ENCODE measurements around the gene RABGEF1.
"Not testable (repeated sequence)": the region's sequence is repeated elsewhere in the genome, so short reads cannot be mapped to it uniquely, and the experiment has no call there.

The RABGEF1 gene

GRCh38 chr7:66783887-66784595, 43.5 kb downstream of the RABGEF1 start:
- H3K27me3 ChIP-seq (ENCODE audit: insufficient read depth, low read length); H3K9ac ChIP-seq (ENCODE audit: low read depth, low read length); H3K4me3 ChIP-seq (ENCODE audit: low read length); H3K27ac ChIP-seq (ENCODE audit: low read length); H3K4me1 ChIP-seq (ENCODE audit: insufficient read depth, low read length); H3K9me3 ChIP-seq (ENCODE audit: insufficient read depth, low read depth, low read length): not testable (repeated sequence)
- peaks cover 62% of the 10 kb centered on the region for H3K36me3 ChIP-seq (ENCODE audit: insufficient read depth, low read depth, low read length)

DNA sequence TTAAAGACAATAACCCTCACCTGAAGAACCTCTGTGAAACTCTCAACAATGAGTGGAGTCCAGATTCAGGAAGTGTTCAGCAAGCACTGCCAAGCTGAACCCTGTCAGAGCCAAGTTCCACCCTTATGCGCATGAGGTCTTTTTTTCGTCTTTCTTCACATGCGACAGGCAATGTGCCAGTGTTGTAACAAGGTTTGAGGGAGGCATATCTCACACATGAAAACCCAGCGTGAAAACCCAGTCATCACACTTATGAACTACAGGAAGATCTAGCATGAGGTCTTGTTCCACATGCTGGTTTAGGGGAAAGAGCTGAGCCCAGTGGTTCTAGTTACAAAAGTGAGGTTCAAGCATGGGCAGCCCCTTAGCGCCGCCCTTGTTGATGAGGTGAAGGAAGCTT, 49.7 kb downstream of the RABGEF1 start:
- peaks cover 55% of the 10 kb centered on the region for H3K36me3 ChIP-seq (ENCODE audit: insufficient read depth, low read depth, low read length)
- H3K27me3 ChIP-seq (ENCODE audit: insufficient read depth, low read length): no peaks in the 10 kb centered on the region

GRCh38 chr7:66790725-66791124, 50.2 kb downstream of the RABGEF1 start:
- no peaks in the 10 kb centered on the region for H3K27me3 ChIP-seq (ENCODE audit: insufficient read depth, low read length)
- no peak overlapping the region for H3K4me3 ChIP-seq (ENCODE audit: low read length)
- H3K36me3 ChIP-seq (ENCODE audit: insufficient read depth, low read depth, low read length): peaks cover 58% of the 10 kb centered on the region
- H3K9me3 ChIP-seq (ENCODE audit: insufficient read depth, low read depth, low read length): no peaks in the 10 kb centered on the region
- no peak overlapping the region for H3K9ac ChIP-seq (ENCODE audit: low read depth, low read length)
- H3K27ac ChIP-seq (ENCODE audit: low read length): no peak overlapping the region
- H3K4me1 ChIP-seq (ENCODE audit: insufficient read depth, low read length): no peaks in the 10 kb centered on the region

More for the DNA sequence above, 49.7 kb downstream of the RABGEF1 start:
- Histone ChIP-seq H3K27ac (ENCODE audit: low read length) (no peak overlapping the region), H3K9ac (ENCODE audit: low read depth, low read length) (no peak overlapping the region), H3K4me3 (ENCODE audit: low read length) (no peak overlapping the region), H3K9me3 (ENCODE audit: insufficient read depth, low read depth, low read length) (no peaks in the 10 kb centered on the region), H3K4me1 (ENCODE audit: insufficient read depth, low read length) (no peaks in the 10 kb centered on the region)

DNA sequence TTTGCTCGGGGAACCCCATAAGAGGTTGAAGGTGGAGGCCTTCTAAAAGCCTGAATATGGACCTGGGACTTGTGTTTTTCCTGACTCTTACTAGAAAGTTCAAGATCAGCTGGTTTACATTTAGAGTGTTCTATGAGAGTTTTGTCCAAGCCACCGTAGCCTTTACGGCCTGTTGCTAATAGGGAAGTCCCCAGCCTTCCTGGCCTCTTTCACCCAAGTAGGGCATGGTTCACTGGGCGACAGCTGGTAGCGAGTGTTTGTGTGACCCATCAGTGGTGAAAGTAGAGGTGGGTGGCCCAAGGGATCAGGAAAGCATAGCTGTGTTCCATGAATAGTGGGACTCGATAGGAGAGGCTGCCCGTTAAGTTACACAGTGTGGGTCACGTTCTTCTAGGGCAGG, 60.1 kb downstream of the RABGEF1 start:
- H3K9me3 ChIP-seq (ENCODE audit: insufficient read depth, low read depth, low read length): no peaks in the 10 kb centered on the region
- no peak overlapping the region for H3K9ac ChIP-seq (ENCODE audit: low read depth, low read length)
- no peak overlapping the region for H3K27ac ChIP-seq (ENCODE audit: low read length)
- peaks cover 84% of the 10 kb centered on the region for H3K36me3 ChIP-seq (ENCODE audit: insufficient read depth, low read depth, low read length)
- no peaks in the 10 kb centered on the region for H3K4me1 ChIP-seq (ENCODE audit: insufficient read depth, low read length)
- H3K4me3 ChIP-seq (ENCODE audit: low read length): no peak overlapping the region
- no peaks in the 10 kb centered on the region for H3K27me3 ChIP-seq (ENCODE audit: insufficient read depth, low read length)

DNA sequence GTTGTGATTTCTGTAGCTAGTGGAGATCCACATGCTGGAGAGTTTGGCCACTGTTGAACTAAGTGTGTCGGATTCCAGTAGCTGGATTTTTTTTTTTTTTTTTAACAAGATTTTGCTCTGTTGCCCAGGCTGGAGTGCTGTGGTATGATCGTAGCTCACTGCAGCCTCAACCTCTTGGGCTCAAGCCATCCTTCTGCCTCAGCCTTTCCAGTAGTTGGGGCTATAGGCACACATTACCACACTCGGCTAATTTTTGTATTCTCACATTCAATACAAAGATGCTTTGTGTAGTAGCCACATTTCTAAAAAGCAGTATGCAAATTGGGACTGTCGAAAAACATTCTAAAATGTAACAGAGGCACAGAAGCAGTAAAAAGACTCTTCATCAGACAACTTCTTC, 63.5 kb downstream of the RABGEF1 start:
- Histone ChIP-seq H3K36me3 (ENCODE audit: insufficient read depth, low read depth, low read length) (peaks cover 81% of the 10 kb centered on the region), H3K9ac (ENCODE audit: low read depth, low read length) (no peak overlapping the region), H3K9me3 (ENCODE audit: insufficient read depth, low read depth, low read length) (no peaks in the 10 kb centered on the region), H3K27ac (ENCODE audit: low read length) (no peak overlapping the region), H3K27me3 (ENCODE audit: insufficient read depth, low read length) (no peaks in the 10 kb centered on the region), H3K4me3 (ENCODE audit: low read length) (no peak overlapping the region), H3K4me1 (ENCODE audit: insufficient read depth, low read length) (no peaks in the 10 kb centered on the region)

- H3K27ac ChIP-seq (ENCODE audit: low read length): no peak overlapping the region
- peaks cover 72% of the 10 kb centered on the region for H3K36me3 ChIP-seq (ENCODE audit: insufficient read depth, low read depth, low read length)
Measured at GRCh38 chr7:66807736-66808135, 67.2 kb downstream of the RABGEF1 start.

DNA sequence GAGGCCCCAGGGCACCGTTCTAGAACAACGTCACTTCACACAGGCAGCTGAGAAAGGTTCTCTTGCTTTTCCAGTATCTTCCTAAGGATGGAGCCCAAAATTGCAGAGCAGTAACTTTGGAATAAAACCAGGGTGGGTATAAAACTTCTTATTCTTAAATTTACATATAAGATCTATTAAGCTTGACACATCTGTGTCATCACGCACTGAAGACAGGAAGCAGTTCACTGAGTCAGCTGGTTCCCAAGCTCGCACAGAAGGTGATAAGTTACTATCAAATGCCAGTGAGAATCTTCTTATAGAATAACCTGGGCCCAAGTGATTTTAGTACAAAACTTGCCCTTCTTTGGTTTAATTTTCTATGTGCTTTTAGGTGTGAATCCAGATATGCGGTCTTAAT, 70.2 kb downstream of the RABGEF1 start:
- Histone ChIP-seq H3K4me3 (ENCODE audit: low read length) (no peak overlapping the region), H3K27ac (ENCODE audit: low read length) (no peak overlapping the region), H3K9ac (ENCODE audit: low read depth, low read length) (no peak overlapping the region), H3K4me1 (ENCODE audit: insufficient read depth, low read length) (no peaks in the 10 kb centered on the region), H3K9me3 (ENCODE audit: insufficient read depth, low read depth, low read length) (no peaks in the 10 kb centered on the region), H3K27me3 (ENCODE audit: insufficient read depth, low read length) (no peaks in the 10 kb centered on the region), H3K36me3 (ENCODE audit: insufficient read depth, low read depth, low read length) (peaks cover 55% of the 10 kb centered on the region)

More at GRCh38 chr7:66807736-66808135, 67.2 kb downstream of the RABGEF1 start:
- Histone ChIP-seq H3K27me3 (ENCODE audit: insufficient read depth, low read length) (no peaks in the 10 kb centered on the region), H3K9me3 (ENCODE audit: insufficient read depth, low read depth, low read length) (no peaks in the 10 kb centered on the region), H3K9ac (ENCODE audit: low read depth, low read length) (no peak overlapping the region), H3K4me1 (ENCODE audit: insufficient read depth, low read length) (no peaks in the 10 kb centered on the region), H3K4me3 (ENCODE audit: low read length) (no peak overlapping the region)

DNA sequence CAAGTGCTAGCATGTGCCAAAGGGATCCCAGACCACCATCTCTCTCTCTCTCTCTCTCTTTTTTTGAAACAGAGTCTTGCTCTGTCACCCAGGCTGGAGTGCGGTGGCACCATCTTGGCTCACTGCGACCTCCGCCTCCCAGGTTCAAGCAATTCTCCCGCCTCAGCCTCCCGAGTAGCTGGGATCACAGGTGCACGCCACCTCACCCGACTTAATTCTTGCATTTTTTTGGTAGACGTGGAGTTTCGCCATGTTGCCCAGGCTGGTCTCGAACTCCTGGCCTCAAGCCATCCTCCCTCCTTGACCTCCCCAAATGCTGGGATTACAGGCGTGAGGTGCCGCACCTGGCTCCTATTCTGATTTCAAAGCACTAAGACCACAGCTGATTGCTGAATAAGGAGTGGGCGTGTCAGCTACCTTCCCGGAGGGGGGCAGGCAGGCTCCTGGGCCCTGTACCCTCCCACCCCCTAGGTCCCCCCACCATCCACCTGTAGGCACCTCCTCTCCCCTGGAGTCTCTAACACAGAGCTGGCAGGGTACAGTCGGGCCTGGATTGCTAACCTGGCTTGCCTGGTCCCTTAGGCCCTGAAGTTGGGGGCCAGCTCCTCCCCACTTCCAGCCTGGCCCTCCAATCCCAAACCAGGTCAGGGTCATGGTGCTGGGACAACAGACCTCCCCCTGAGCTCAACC, 74.8 kb downstream of the RABGEF1 start:
- H3K4me1 ChIP-seq (ENCODE audit: insufficient read depth, low read length); H3K9ac ChIP-seq (ENCODE audit: low read depth, low read length); H3K27ac ChIP-seq (ENCODE audit: low read length); H3K9me3 ChIP-seq (ENCODE audit: insufficient read depth, low read depth, low read length); H3K4me3 ChIP-seq (ENCODE audit: low read length); H3K27me3 ChIP-seq (ENCODE audit: insufficient read depth, low read length): not testable (repeated sequence)
- H3K36me3 ChIP-seq (ENCODE audit: insufficient read depth, low read depth, low read length): peaks cover 13% of the 10 kb centered on the region

GRCh38 chr7:66815951-66816350, 75.4 kb downstream of the RABGEF1 start:
- no peak overlapping the region for H3K4me3 ChIP-seq (ENCODE audit: low read length)
- H3K27me3 ChIP-seq (ENCODE audit: insufficient read depth, low read length): no peaks in the 10 kb centered on the region
- H3K4me1 ChIP-seq (ENCODE audit: insufficient read depth, low read length): no peaks in the 10 kb centered on the region
- no peak overlapping the region for H3K27ac ChIP-seq (ENCODE audit: low read length)
- H3K9ac ChIP-seq (ENCODE audit: low read depth, low read length): no peak overlapping the region
- H3K9me3 ChIP-seq (ENCODE audit: insufficient read depth, low read depth, low read length): no peaks in the 10 kb centered on the region
- peaks cover 7% of the 10 kb centered on the region for H3K36me3 ChIP-seq (ENCODE audit: insufficient read depth, low read depth, low read length)

- not testable (repeated sequence) for H3K9ac ChIP-seq (ENCODE audit: low read depth, low read length); H3K36me3 ChIP-seq (ENCODE audit: insufficient read depth, low read depth, low read length); H3K9me3 ChIP-seq (ENCODE audit: insufficient read depth, low read depth, low read length); H3K27ac ChIP-seq (ENCODE audit: low read length); H3K4me3 ChIP-seq (ENCODE audit: low read length); H3K4me1 ChIP-seq (ENCODE audit: insufficient read depth, low read length); H3K27me3 ChIP-seq (ENCODE audit: insufficient read depth, low read length)
Measured at GRCh38 chr7:66816658-66817057, 76.1 kb downstream of the RABGEF1 start.

- not testable (repeated sequence) for H3K9me3 ChIP-seq (ENCODE audit: insufficient read depth, low read depth, low read length); H3K9ac ChIP-seq (ENCODE audit: low read depth, low read length); H3K36me3 ChIP-seq (ENCODE audit: insufficient read depth, low read depth, low read length); H3K4me1 ChIP-seq (ENCODE audit: insufficient read depth, low read length); H3K27ac ChIP-seq (ENCODE audit: low read length); H3K4me3 ChIP-seq (ENCODE audit: low read length); H3K27me3 ChIP-seq (ENCODE audit: insufficient read depth, low read length)
Measured at GRCh38 chr7:66817208-66817795, 76.8 kb downstream of the RABGEF1 start.

DNA sequence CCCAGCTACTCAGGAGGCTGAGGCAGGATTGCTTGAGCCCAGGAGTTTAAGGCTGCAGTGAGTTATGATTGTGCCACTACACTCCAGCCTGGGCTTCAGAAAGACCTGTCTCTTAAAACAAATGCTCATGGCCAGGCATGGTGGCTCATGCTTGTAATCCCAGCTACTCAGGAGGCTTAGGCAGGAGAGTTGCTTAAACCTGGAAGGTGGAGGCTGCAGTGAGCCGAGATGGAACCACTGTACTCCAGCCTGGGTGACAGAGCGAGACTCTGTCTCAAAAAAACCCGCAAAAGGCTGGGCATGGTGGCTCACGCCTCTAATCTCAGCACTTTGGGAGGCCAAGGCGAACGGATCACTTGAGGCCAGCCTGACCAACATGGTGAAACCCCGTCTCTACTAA, 77.4 kb downstream of the RABGEF1 start:
- H3K36me3 ChIP-seq (ENCODE audit: insufficient read depth, low read depth, low read length); H3K27me3 ChIP-seq (ENCODE audit: insufficient read depth, low read length); H3K9ac ChIP-seq (ENCODE audit: low read depth, low read length); H3K4me1 ChIP-seq (ENCODE audit: insufficient read depth, low read length); H3K27ac ChIP-seq (ENCODE audit: low read length); H3K9me3 ChIP-seq (ENCODE audit: insufficient read depth, low read depth, low read length); H3K4me3 ChIP-seq (ENCODE audit: low read length): not testable (repeated sequence)

All from iPS-20b (cell line).